Measurements from ENCODE around the gene LSG1.

LSG1 gene

DNA sequence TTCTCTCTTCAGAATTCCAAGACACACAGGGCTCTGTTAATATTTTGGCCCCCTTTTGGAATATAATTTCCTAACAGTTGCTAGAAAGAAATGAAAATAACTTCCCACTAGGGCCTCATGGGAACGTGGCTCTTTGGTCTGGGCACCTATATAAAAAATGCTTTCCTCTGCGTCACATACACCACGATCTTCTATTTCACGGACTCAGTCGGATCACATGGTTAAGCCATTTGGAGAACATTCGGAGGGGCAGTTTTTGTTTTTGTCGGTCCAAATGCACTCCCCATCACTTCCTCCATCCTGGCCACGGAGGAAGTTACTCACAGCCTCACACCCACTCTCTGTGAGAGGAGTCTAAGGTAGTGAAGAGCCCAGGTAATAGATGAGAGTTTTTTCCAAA, 59.8 kb downstream of the LSG1 start:
- TF ChIP-seq, protein P1, sequence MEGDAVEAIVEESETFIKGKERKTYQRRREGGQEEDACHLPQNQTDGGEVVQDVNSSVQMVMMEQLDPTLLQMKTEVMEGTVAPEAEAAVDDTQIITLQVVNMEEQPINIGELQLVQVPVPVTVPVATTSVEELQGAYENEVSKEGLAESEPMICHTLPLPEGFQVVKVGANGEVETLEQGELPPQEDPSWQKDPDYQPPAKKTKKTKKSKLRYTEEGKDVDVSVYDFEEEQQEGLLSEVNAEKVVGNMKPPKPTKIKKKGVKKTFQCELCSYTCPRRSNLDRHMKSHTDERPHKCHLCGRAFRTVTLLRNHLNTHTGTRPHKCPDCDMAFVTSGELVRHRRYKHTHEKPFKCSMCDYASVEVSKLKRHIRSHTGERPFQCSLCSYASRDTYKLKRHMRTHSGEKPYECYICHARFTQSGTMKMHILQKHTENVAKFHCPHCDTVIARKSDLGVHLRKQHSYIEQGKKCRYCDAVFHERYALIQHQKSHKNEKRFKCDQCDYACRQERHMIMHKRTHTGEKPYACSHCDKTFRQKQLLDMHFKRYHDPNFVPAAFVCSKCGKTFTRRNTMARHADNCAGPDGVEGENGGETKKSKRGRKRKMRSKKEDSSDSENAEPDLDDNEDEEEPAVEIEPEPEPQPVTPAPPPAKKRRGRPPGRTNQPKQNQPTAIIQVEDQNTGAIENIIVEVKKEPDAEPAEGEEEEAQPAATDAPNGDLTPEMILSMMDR (IDR thresholded peaks at IDR 0.05), result no peak
- H3K4me1 ChIP-seq, result no peaks in the 10 kb centered on the region
- no peak overlapping the region for H3K4me2 ChIP-seq (ENCODE audit: low read length)
- H3K4me3 ChIP-seq (ENCODE audit: low read depth, low read length), result no peak overlapping the region
- H3K27ac ChIP-seq, result no peak overlapping the region
- H3K36me3 ChIP-seq (ENCODE audit: control insufficient read depth, insufficient read depth, low read length), result no peaks in the 10 kb centered on the region
- no peak overlapping the region for H3K9ac ChIP-seq
- no peak overlapping the region for H2AFZ ChIP-seq
- H3K79me2 ChIP-seq, result no peaks in the 10 kb centered on the region
- H3K9me3 ChIP-seq (ENCODE audit: control insufficient read depth, low read length), result no peaks in the 10 kb centered on the region
- no peaks in the 10 kb centered on the region for H3K27me3 ChIP-seq (ENCODE audit: control insufficient read depth, insufficient read depth, low read length)

DNA sequence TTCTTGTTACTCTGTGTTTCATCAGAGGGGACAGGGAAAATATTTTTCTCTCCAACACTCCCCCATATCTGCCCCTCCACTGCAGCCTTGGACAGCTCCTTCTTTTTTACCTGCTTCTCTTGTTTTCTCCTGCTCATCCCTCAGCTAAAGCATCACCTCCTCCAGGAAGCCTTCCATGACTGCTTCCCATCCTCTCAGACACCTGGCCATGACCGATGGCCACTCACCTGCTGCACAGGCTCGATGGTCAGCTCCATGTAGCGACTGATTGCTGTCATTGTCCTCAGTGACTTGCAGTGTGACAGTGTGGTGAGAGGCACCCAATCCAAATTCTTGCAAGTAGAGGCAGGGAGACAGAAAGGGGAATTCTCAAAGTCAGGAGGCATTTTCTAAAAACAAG, 61.3 kb downstream of the LSG1 start:
- no peaks in the 10 kb centered on the region for H3K27me3 ChIP-seq (ENCODE audit: control insufficient read depth, insufficient read depth, low read length)
- H3K4me2 ChIP-seq (ENCODE audit: low read length), result no peak overlapping the region
- H2AFZ ChIP-seq, result no peak overlapping the region
- no peak overlapping the region for H3K9ac ChIP-seq
- no peaks in the 10 kb centered on the region for H3K36me3 ChIP-seq (ENCODE audit: control insufficient read depth, insufficient read depth, low read length)
- TF ChIP-seq, protein P1 (IDR thresholded peaks at IDR 0.05), result no peak
- H3K4me3 ChIP-seq (ENCODE audit: low read depth, low read length), result no peak overlapping the region
- no peaks in the 10 kb centered on the region for H3K9me3 ChIP-seq (ENCODE audit: control insufficient read depth, low read length)
- H3K79me2 ChIP-seq, result no peaks in the 10 kb centered on the region
- H3K4me1 ChIP-seq, result no peaks in the 10 kb centered on the region
- H3K27ac ChIP-seq, result no peak overlapping the region

DNA sequence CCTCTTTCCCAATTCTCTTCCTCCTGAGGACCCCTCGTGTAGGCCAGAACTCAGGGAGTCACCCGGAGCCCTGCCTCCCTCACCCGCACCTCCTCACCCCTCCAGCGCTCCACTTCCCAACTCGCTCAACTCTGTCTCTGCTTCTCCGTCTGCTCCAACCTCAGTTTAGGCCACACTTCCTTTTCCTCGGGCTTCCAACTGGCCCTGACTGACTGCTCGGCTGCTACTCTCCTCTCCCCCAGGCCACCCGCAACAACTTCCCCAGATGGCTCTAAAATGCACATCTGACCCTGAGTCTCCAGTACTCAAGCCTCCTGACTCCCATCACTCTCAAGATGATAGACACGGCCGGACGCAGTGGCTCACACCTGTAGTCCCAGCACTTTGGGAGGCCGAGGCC, 62.4 kb downstream of the LSG1 start:
- no peaks in the 10 kb centered on the region for H3K27me3 ChIP-seq (ENCODE audit: control insufficient read depth, insufficient read depth, low read length)
- TF ChIP-seq, protein P1 (IDR thresholded peaks at IDR 0.05), result no peak
- H3K4me2 ChIP-seq (ENCODE audit: low read length), result no peak overlapping the region

DNA sequence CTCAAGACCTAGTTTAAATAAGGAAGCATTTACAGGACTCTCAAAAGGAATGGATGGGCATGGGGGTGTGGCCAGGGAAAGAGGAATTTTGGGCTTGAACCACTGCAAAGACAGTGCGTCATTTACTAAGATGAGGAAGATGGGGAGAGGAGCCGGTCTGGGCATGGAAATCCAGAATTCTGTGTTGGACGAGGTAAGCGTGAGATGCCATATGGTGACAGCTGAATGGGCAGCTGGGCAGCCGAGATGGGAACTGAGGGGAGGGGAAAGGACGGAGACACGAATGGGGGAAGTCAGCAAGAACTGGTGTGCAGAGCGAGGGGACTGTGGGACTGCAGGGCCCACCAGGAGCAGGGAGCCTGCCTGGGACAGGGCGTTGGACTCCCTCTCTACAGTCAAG, 63.0 kb downstream of the LSG1 start:
- no peak overlapping the region for H2AFZ ChIP-seq
- TF ChIP-seq, protein P1 (IDR thresholded peaks at IDR 0.05), result no peak
- no peak overlapping the region for H3K4me3 ChIP-seq (ENCODE audit: low read depth, low read length)
- H3K79me2 ChIP-seq, result no peaks in the 10 kb centered on the region
- H3K36me3 ChIP-seq (ENCODE audit: control insufficient read depth, insufficient read depth, low read length), result no peaks in the 10 kb centered on the region
- no peaks in the 10 kb centered on the region for H3K27me3 ChIP-seq (ENCODE audit: control insufficient read depth, insufficient read depth, low read length)
- no peaks in the 10 kb centered on the region for H3K9me3 ChIP-seq (ENCODE audit: control insufficient read depth, low read length)
- no peak overlapping the region for H3K9ac ChIP-seq
- H3K27ac ChIP-seq, result no peak overlapping the region
- H3K4me2 ChIP-seq (ENCODE audit: low read length), result no peak overlapping the region
- no peaks in the 10 kb centered on the region for H3K4me1 ChIP-seq

More for the DNA sequence above, 62.4 kb downstream of the LSG1 start:
- Histone ChIP-seq H3K9ac (no peak overlapping the region), H3K4me1 (no peaks in the 10 kb centered on the region), H3K9me3 (ENCODE audit: control insufficient read depth, low read length) (no peaks in the 10 kb centered on the region), H3K79me2 (no peaks in the 10 kb centered on the region), H3K4me3 (ENCODE audit: low read depth, low read length) (no peak overlapping the region), H3K36me3 (ENCODE audit: control insufficient read depth, insufficient read depth, low read length) (no peaks in the 10 kb centered on the region), H3K27ac (no peak overlapping the region), H2AFZ (no peak overlapping the region)

DNA sequence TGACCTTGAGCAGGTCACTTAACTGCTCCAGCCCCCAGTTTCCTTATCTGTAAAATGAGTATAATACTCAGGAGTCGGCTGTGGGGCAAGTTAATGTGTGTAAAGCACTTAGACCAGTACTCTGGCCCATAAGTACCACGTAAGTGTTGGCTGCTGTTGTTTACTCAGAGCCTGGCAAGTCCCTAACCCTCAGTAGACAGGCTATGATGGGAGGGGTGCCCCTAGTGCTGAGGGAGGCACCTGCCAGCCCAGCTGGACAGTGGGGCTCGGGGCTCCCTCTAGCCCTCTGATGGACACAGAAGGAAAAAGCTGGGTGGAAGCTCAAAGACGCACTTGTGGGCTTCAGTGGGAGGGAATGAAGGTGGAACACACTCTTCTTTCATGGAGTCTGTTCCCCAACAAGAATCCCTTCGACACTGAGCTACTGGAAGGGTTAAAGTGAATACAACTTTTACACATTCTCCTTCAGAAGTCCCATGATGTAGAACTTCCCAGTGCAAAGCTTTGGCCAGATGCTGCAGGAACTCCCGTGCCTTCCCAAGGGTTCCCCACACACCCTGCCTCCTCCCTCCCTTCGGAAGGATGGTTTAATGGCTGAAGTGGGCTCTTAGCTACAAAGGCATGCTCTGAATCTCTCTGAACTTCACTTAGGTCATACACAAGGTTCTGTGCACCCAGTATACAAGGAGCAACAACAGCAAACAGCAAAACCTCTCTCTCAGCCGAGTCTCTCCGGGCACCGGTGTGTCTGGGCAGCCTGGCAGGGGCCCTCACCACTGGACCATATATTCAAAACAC, 64.2 kb downstream of the LSG1 start:
- Histone ChIP-seq H3K36me3 (ENCODE audit: control insufficient read depth, insufficient read depth, low read length) (no peaks in the 10 kb centered on the region), H3K9me3 (ENCODE audit: control insufficient read depth, low read length) (no peaks in the 10 kb centered on the region), H2AFZ (no peak overlapping the region), H3K4me1 (no peaks in the 10 kb centered on the region), H3K79me2 (no peaks in the 10 kb centered on the region), H3K4me2 (ENCODE audit: low read length) (no peak overlapping the region), H3K27ac (no peak overlapping the region), H3K9ac (no peak overlapping the region), H3K27me3 (ENCODE audit: control insufficient read depth, insufficient read depth, low read length) (no peaks in the 10 kb centered on the region), H3K4me3 (ENCODE audit: low read depth, low read length) (no peak overlapping the region)
- TF ChIP-seq, protein P1 (IDR thresholded peaks at IDR 0.05), result no peak
